HEK293T (cell line): ENCODE measurements around the gene PLCXD3.

ENCODE experiments used
- ARNT ChIP-seq: fragments of 450-650 bp; IDR thresholded peaks from 2 replicates; pipeline ENCODE4 v1.6.1; 2017; ENCODE audit warnings: mild to moderate bottlenecking
- BHLHE40 ChIP-seq: fragments of 450-650 bp; IDR thresholded peaks from 2 replicates; pipeline ENCODE4 v1.6.1; 2016; ENCODE audit warnings: mild to moderate bottlenecking, moderate library complexity, borderline replicate concordance
- CTBP1 ChIP-seq: fragments of 450-650 bp; IDR thresholded peaks from 2 replicates; pipeline ENCODE4 v1.6.1; 2016; ENCODE audit warnings: borderline replicate concordance
- ELF4 ChIP-seq: fragments of 450-650 bp; IDR thresholded peaks from 2 replicates; pipeline ENCODE4 v1.6.1; 2017; ENCODE audit warnings: antibody characterized with exemption
- FOXA1 ChIP-seq: fragments of 450-650 bp; IDR thresholded peaks from 2 replicates; pipeline ENCODE4 v1.6.1; 2016; ENCODE audit warnings: mild to moderate bottlenecking
- FOXK2 ChIP-seq: fragments of 450-650 bp; IDR thresholded peaks from 2 replicates; pipeline ENCODE4 v1.6.1; 2016; ENCODE audit warnings: mild to moderate bottlenecking
- FOXM1 ChIP-seq: fragments of 450-650 bp; IDR thresholded peaks from 2 replicates; pipeline ENCODE4 v1.6.1; 2017; ENCODE audit warnings: mild to moderate bottlenecking, borderline replicate concordance
- HDGF ChIP-seq: fragments of 450-650 bp; IDR thresholded peaks from 2 replicates; pipeline ENCODE4 v1.6.1; 2017; ENCODE audit warnings: antibody characterized with exemption, borderline replicate concordance
- LEF1 ChIP-seq: fragments of 450-650 bp; IDR thresholded peaks from 2 replicates; pipeline ENCODE4 v1.6.1; 2017; ENCODE audit warnings: mild to moderate bottlenecking, borderline replicate concordance
- PKNOX1 ChIP-seq: fragments of 450-650 bp; IDR thresholded peaks from 2 replicates; pipeline ENCODE4 v1.6.1; 2016
- SP1 ChIP-seq: fragments of 450-650 bp; IDR thresholded peaks from 2 replicates; pipeline ENCODE4 v1.6.1; 2017
- SUZ12 ChIP-seq: fragments of 450-650 bp; IDR thresholded peaks from 2 replicates; pipeline ENCODE4 v1.6.1; 2016; ENCODE audit warnings: mild to moderate bottlenecking
- TARDBP ChIP-seq: fragments of 450-650 bp; IDR thresholded peaks from 2 replicates; pipeline ENCODE4 v1.6.1; 2016
- ZNF384 ChIP-seq: fragments of 450-650 bp; IDR thresholded peaks from 2 replicates; pipeline ENCODE4 v1.6.1; 2016

GRCh38 chr5:41365369-41365768, 145.0 kb downstream of the PLCXD3 start:
- TF ChIP-seq ELF4 = no peak
- no peak for TF ChIP-seq SP1
- no peak for TF ChIP-seq SUZ12
- TF ChIP-seq PKNOX1 = no peak
- TF ChIP-seq BHLHE40 = no peak
- TF ChIP-seq FOXM1 = no peak
- no peak for TF ChIP-seq TARDBP
- TF ChIP-seq ZNF384 = no peak
- no peak for TF ChIP-seq FOXA1
- no peak for TF ChIP-seq CTBP1
- TF ChIP-seq FOXK2 = no peak
- TF ChIP-seq ARNT = no peak
- TF ChIP-seq LEF1 = no peak
- no peak for TF ChIP-seq HDGF
